Pulmonary artery endothelial cell (primary cell): ENCODE data around the gene THSD4. TPM values are rescaled to one million over a fixed set of nuclear protein-coding genes. Genes with fewer than 3 reads are reported as not detected.
A peak's percentile ranks its signal among the peaks of the same experiment; 100 is the strongest.
"Not testable (repeated sequence)": the region's sequence is repeated elsewhere in the genome, so short reads cannot be mapped to it uniquely, and the experiment has no call there.

Source experiments
- DNase-seq: peaks from one replicate; pipeline ENCODE4 v3.0.0-alpha.2; 2011; ENCODE audit warnings: low read depth, low spot score
- total RNA-seq: library from RNA; depleted of rRNA; stranded (reverse); fragments of >200 nt; gene quantifications from 2 replicates; pipeline ENCODE4 v1.2.3, GENCODE V29; 2014

THSD4 gene
- total RNA-seq, 1 donor from 2014 or later, result 35.2 TPM

DNA sequence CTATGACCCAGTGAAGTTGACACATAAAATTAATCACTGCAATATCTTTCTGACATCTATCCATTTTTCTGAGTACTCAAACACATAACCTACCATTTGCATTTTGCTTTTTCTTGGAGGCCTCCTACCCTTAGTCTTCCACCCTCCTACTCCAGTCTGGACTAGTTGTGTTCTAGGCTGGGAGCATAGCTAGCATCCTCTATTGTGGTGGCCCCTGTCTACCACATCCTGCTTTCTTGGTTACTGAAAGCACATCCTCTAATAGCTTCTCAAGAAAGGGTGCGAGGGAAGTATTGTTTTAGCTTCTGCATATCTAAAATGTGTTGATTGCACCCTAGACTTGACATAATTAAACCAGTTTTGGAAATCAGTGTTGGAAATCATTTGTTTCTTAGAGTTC lies 176.5 kb downstream of the THSD4 start:
- no peak for DNase-seq

DNA sequence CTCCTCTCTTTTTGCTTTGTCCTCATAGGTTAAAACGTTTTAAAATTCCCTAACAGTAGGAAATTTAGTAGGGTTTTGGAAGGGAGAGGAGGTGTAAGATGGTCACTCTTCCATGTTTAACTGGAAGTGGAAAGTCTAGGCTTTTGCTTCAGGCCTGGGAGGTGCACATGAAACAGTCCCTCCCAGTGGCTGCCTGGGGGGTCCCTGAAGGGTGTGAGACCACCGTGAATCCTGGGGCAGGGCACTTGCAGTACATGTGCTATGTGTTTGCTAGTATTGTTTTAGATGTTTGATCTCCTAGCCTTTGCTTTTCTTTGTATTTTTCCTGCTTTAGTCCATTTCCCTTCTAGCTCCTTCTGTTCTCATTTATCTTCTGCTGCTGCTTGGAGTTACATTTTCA lies 178.5 kb downstream of the THSD4 start:
- no peak for DNase-seq

DNA sequence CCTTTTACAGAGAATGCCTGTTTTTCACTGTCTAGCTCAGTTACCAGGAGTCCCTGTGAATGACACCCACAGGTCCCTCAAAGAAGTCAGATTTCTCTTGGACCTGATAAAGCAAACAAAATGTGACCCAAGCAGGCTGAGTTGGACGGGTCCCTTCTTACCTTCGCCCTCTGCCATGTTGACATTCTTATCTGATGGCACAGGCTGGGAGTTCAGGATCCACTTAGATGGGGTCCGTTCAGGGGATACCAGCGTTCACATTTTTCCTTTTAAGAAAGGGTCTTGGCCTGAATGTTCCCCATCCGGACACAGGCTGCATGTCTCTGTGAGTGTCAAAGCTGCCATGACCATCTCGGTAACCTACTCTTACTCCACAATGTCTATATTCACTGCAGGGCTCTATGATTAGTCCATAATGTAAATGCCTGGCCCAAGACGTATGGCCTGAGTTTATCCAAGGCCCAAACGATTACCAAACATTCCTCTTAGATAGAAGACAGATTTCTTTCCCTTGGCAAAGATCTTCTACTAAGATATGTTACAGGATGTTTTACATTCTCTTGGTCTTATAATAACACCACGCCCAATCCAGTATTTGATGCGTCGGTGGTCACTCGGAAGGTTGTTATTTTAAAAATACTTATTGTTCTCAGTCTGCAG lies 179.1 kb downstream of the THSD4 start:
- no peak for DNase-seq

DNA sequence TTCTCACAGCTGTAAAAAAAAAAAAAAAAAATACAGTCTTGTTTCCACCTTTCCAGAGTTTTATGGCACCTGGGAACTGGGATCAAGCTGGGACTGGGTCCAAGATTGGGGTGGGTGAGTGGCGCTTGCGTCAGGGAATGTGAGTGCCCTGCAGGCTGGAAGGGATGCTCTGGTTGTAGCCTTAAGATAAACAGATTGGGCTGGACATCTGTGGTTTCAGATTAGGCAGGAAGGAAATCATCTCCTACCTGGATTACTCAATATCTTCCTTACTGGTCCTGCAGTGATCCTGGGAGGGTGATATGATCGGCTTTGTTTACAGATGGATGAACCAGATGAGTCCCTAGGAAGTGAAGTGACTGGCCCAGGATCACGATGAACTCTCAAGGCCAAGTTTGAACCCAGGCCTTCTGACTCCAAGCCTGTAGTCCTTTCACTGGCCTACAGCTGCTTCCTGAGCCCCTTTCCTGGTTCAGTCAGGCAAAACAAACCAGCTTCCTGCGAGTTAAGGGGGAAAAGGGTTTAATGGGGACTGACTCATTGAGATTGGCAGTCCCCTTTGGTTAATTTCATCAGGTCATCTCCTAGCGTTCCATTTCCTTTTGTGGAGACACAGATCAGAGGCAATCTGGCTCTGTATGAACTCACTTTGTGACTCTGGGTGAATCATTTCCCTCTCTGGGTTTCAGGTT lies 179.8 kb downstream of the THSD4 start:
- peak; percentile 100 for DNase-seq

DNA sequence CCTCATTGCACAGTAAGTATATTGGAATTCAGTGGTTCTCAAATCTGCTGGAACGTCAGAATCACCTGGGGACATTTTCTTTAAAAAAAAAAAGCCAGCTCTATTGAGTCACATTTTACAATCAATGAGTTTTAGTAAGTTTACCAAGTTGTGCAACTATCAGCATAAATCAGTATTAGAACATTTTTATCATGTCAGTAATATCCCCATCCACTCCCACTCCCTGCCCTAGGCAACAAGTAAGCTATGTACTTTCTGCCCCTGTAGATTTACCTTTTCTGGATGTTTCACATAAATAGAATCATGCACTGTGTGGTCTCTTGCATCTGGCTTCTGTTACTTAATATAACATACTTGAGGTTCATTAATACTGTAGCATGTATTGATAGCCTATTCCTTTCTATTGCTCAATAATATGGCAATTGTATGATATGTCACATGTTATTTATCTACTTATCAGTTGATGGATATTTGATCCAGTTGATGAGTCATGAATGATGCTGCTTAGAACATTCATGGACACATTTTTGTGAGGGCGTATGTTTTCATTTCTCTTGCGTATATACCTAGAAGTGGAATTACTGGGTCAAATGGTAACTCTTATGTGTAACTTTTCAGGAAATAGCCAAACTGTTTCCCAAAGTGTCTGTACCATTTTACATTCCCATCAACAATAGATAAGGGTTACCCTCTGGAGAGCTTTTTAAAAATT lies 180.5 kb downstream of the THSD4 start:
- peak; percentile 37 for DNase-seq

DNA sequence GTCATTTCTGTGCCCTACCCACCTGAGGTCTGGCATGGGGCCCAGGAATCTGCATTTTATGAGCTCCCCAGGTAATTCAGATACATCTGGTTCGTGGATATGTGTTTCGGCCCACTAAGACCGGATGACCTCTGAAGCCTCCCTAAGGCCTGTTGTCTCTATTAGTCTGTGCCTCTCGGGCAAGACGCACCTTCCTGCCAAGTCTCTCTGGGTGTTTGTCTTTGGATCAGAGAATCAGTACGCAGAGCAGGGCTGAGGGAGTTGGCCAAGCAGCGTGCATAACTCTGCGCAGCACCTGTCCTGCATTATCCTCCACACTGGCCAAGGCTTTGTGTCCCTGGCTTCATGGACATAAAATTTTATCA lies 181.0 kb downstream of the THSD4 start:
- DNase-seq, result no peak

DNA sequence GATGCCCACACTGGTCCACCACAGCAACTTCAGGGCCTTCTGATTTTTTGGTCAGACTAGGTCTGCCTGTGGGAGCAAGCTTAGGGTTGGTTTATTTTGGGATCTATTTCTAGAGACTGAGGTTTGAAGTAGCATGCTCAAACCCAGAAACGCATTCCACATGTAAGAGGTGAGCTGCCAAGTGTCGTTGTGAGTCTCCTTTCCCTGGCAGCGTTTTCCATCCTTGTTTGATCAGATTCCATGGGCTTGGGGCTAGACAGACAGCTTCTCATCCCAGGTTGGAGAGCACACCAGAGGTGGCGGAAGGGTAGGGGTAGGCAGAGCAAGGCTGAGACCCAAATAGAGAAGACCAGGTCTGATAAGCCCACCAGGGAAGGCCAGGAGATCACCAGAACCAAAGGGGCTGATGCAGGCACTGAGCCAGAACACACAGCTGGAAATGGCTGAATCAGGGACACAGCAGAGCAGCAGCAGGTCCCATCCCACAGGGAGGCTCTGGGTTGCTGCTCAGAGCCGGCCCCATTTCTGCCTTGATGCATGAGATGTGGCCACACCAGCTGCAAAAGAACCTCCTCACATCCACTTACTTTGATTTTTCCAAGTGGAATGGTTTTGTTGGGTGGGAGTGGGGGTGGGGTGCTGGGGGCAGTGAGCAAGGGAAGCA lies 186.8 kb downstream of the THSD4 start:
- DNase-seq, result no peak

DNA sequence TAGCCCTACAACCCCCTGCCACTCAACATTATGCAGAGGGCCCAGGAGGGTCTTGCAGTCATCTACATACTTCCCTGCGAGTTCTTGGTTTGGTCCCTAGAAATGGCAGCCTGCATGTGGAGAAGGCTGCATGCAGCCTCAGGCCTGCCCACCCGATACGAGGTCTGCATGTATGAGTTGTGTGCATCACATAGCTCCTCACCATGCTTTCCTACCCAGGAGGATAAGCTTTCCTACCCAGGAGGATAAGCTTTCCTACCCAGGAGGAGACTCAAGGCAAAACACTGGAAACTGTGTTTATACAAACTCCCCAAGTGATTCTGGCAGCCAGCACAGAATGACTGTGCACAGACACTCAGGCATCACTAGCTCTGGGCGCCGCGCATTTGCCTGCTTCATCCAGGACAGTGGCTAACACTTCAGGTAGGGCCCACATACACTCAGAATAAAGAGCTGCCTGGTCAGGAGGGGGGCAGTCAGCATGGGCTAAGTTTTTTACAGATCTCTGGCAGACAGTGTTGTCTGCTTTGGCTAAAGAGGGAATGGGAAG lies 187.7 kb downstream of the THSD4 start:
- no peak for DNase-seq

DNA sequence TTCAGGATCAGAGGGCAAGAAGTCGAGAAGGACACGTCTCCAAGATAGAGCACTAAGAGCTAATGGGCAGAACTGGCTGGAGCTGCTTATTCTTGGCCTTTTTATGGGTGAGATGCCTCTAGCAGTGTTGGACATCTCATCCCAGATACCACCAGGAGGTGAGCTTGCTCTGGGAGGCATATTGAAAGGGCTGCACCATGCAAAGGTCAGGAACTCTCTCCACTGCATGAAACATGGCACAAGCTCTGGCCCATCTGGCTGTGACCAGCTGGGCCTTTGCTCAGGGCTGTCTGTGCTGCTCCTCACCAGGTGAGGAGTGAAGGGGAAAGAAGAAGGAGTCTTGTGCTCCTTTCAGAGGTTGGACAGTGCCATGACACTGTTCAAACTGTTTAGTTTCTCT lies 188.7 kb downstream of the THSD4 start:
- DNase-seq, result no peak

DNA sequence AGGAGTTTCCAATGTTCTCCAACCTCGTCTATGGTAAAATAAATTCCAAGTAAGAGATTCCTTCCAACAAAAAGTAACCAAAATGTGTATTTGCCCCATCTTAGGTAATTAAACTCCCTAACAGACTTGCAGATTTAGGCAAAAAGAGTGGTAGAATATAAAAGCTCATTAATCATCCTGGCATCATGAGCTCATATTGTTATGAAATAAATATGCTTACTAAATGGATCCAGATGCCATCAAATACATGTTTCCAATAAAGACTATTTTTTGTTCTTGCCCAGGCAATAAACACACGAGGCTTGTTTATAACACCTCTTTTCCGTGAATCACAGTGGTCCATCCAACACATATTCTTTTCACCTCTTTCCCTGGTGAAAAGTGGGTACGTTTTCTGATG lies 189.4 kb downstream of the THSD4 start:
- DNase-seq, result no peak

DNA sequence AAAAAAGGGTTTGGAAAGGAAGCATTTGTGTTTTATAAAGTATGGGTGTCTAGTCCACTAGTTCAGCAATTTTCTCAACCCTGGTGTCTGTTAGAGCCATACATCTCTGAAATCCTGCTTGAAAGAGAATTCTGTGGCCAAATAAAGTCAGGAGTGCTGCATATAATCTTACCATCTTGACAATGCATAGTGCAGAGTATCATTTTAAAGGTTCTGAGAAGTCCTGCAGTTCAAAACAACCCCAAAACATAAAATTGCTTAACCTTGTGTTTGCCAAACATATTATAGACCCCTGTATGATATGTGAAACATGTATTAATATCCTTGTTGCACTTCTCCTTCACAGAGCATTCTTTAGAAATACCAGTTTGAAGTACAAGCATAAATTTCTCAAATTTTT lies 191.3 kb downstream of the THSD4 start:
- no peak for DNase-seq

DNA sequence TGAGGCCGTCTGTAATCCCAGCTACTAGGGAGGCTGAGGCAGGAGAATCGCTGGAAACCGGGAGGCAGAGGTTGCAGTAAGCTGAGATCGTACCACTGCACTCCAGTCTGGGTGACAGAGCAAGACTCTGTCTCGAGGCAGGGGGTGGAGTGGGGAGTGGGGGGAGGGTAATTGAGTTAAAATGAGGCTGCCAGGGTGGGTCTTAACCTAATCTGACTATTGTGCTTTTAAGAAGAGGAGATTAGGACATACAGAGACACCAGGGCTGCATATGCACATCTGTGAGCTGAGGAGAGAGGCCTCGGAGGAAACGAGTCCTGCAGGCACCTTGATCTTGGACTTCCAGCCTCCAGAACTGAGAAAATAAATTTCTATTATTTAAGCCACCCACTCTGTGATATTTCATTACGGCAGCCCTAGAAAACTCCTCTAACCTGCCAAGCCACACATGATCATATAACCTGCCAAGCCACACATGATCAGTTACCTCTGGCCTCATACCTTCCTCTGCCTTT lies 197.0 kb downstream of the THSD4 start:
- no peak for DNase-seq

DNA sequence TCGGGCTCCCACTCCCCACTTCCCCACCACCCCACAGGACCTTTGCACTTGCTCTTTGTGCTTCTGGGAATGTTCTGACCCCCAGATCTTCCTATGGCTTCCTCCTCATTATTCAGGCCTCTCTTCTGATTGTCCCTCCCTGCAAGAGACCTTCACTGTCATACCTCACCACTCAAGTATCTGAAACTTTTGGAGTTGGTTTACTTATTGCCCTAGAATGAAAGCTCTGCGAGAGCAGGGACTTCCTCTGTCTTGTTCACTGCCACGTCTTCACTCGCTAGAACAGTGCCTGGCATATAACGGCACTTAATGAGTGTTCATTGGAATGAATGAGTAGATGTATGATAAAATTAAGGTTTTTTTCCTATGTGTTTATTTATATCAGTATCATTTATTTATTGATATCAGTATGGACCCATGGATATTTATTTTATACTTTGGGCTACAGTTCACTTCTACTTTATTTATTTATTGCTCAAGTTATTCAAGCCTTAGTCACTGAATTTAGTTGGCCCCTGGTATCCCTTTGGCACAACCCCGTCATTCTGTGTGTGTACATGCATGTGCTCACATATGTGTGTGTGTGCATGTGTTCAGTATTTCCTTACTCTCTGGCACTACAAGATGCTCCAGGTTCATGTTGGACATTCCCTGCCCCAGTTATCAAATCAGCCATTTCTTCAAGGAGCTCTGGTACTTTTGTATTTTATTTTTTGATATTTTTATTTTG lies 197.6 kb downstream of the THSD4 start:
- no peak for DNase-seq

DNA sequence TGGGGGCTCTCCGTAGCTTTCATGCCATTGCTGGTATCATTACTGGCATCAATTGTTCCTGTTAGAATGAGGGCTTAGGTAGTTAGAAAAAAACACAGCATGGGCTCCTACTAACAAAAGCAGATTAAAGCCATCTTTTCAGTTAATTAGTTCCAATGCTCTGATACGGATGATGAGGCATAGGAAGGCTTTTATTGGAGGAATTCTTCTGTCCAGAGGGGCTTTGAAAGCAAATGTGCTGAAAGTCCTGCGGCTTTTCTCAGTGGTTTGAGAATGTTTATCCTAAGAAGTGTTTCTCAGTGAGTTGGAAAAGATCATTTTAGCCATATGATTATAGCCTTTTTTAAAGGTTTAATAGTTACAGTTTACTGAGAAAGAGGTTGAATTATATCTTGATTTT lies 198.5 kb downstream of the THSD4 start:
- DNase-seq, result no peak

DNA sequence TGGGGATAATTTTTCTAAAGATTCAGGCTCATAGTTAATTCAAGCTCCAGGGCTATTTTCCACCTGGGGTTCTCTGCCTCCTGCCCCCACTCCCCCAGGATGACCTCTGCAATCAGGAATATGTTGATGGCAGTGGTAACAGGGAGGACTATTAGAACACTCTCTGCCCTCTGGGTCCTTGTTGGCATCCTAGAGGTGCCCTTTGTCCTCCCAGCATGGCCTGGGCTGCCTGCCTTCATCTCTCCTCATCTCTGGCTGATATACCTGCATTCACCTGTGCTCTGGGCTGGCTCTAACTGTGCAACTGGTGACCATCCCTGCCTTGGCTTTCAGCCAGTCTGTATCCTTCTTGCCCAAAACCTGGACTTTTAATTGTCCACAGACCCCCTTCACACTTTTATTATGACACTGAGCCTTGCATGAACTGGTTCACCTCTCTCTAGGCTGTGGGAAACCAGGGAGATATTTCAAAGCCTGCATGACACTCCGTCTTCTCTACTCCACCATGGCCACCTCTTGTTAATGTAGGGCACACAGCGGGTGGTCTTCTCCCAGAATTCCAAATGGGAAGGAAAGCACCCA lies 199.8 kb downstream of the THSD4 start:
- no peak for DNase-seq

DNA sequence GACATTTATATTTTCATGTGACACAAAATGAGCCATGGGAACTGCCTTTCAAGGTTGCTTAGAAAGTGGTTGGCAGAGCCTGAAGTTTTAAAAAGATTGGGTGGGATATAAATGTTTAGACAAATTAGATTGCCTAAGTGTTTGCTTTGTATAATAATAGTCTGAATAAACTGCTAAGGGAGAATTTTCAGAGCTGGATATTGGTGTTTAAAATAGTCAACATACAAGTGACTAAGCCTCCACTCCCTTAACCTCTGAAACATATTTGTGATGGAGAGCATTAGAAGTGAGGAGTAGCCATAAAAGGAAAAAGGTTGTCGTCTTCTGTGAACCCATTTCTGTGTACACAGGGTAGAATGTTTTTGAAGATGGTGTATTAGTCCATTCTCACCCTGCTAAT lies 201.6 kb downstream of the THSD4 start:
- DNase-seq, result no peak

DNA sequence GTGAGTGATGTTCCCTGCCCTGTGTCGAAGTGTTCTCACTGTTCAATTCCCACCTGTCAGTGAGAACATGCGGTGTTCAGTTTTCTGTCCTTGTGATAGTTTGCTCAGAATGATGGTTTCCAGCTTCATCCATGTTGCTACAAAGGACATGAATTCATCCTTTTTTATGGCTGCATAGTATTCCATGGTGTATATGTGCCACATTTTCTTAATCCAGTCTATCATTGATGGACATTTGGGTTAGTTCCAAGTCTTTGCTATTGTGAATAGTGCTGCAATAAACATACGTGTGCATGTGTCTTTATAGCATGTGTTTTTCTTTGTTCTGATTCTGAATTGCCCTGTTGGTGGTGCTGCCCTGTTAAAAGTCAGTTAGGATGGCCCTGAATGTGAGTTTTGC lies 204.2 kb downstream of the THSD4 start:
- not testable (repeated sequence) for DNase-seq

DNA sequence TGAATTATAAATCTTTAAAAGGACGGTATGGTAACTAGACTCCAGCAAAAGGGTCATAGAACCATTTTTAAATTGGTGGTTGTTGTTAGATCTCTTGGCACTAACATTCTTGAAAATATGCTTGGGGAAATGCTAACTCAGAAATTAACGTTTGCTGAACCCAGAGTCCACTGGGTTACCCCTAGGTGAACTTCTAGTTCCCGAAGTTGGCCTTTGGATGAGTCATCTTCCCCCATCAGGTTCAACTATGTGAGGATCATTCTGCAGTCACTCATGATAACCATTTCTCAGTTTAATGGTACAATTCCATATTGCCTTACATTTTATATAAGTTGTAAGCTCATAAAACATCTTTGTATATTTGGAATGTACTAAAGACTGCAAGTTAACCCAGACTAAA lies 204.7 kb downstream of the THSD4 start:
- no peak for DNase-seq

DNA sequence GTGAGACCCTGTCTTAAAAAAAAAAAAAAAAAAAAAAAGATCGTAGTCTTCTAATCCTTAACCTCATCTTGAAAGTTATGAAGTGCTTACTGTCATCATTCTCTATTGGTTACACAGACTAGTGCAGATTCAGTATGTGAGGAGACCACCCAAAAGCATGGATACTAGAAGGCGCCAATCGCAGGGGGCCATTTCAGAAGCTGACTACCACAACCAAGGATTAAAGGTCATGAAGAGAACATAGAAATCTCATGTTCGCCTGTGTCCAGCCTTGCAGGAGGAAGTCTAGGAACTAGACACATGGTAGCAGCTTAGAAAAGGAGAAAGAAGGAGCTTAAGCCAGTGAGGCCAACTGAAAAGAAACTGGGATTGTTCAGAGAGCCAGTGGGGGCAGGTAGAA lies 207.8 kb downstream of the THSD4 start:
- DNase-seq, result no peak

DNA sequence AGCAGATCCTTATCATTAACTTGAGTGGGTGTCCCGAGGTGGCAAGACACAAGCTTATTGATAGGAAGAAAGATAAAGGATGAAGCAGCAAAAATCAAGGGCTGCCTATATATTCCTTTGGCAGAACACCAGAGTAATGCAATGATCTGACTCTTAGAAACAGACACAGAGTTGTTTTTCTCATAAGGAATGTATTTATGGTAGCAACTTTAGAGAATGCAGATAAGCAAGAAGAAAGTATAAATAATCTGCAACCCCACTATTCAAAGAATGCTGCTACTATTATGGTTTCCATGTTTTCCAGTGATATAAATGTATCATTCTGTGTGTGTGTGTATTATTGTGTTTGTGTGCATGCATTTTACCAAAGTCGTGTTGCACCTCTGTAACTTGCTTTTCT lies 208.3 kb downstream of the THSD4 start:
- DNase-seq, result no peak

DNA sequence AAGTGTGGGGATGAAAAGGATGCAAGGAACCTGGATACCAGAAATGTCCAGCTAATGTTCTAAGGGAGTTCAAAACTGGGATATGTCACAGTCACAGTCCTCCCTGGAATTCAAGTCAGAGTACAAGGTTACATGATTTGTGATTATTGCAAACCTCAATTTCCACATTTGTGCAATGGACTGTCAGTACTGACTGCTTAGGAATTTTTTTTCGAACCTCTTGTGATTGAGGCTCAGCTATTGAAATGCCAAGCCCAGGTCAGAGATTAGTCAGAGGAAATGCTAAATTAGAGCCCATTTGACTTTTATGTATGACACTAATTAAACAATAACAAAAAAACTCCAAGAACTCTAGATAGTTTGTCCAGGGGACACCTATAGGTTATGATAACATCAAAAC lies 210.2 kb downstream of the THSD4 start:
- no peak for DNase-seq
